CD14-positive monocyte (primary cell): ENCODE measurements around the gene NTN4. TPM values are rescaled to one million over a fixed set of nuclear protein-coding genes. Genes with fewer than 3 reads are reported as not detected.

Experiments used
- DNase-seq, 3 donors: peaks; one replicate each; pipeline ENCODE4 v3.0.0-alpha.2; 2011 to 2022
- H2AFZ ChIP-seq: 2 replicates; pipeline ENCODE4 v1.6.0; 2012; ENCODE audit warnings: mild to moderate bottlenecking, low read depth, low read length, inconsistent platforms; ENCODE audit not compliant: insufficient read depth, poor library complexity, severe bottlenecking
- H3K27ac ChIP-seq, 2 donors: 1 replicate in 1 of 2; 2 replicates in 1 of 2; pipeline ENCODE4 v1.5.1; 2012 to 2013; ENCODE audit warnings: low read length in 2 of 2, control low read depth in 1 of 2, inconsistent platforms in 1 of 2, low read depth in 1 of 2, mild to moderate bottlenecking in 1 of 2
- H3K27me3 ChIP-seq, 2 donors: one replicate each; pipeline versions ENCODE4 v1.6.0 to v1.6.1; 2011 to 2013; ENCODE audit warnings: low read length in 2 of 2; ENCODE audit not compliant: control insufficient read depth in 2 of 2, insufficient read depth in 2 of 2
- H3K36me3 ChIP-seq, 2 donors: replicated peaks in 1 of 2; 1 replicate in 1 of 2; 2 replicates in 1 of 2; pipeline versions ENCODE4 v1.5.1 to v1.6.1; 2012 to 2013; ENCODE audit warnings: low read length in 2 of 2, control low read depth in 1 of 2, inconsistent platforms in 1 of 2, mild to moderate bottlenecking in 1 of 2; ENCODE audit not compliant: insufficient read depth in 2 of 2, control insufficient read depth in 1 of 2
- H3K4me1 ChIP-seq, 2 donors: 1 replicate in 1 of 2; 2 replicates in 1 of 2; pipeline versions ENCODE4 v1.5.1 to v1.6.1; 2012 to 2013; ENCODE audit warnings: low read length in 2 of 2, control low read depth in 1 of 2, inconsistent platforms in 1 of 2, mild to moderate bottlenecking in 1 of 2, moderate library complexity in 1 of 2; ENCODE audit not compliant: insufficient read depth in 2 of 2, control insufficient read depth in 1 of 2
- H3K4me2 ChIP-seq: replicated peaks from 2 replicates; pipeline ENCODE3; 2012; ENCODE audit warnings: low read length, moderate library complexity, mild to moderate bottlenecking; ENCODE audit not compliant: poor library complexity, severe bottlenecking; ENCODE audit errors: extremely low read depth
- H3K4me3 ChIP-seq, 3 experiments: fragments of 200-600 bp in 1 of 3; sonication (generic) in 1 of 3; replicated peaks in 1 of 3; 1 replicate in 2 of 3; 2 replicates in 1 of 3; pipeline ENCODE4 v1.5.1; 2011 to 2013; ENCODE audit warnings: low read length in 3 of 3, mild to moderate bottlenecking in 3 of 3, control low read depth in 2 of 3, low read depth in 2 of 3, inconsistent platforms in 1 of 3, moderate library complexity in 1 of 3
- H3K79me2 ChIP-seq: 2 replicates; pipeline ENCODE4 v1.6.0; 2012; ENCODE audit warnings: mild to moderate bottlenecking, control low read depth, inconsistent platforms, low read length, moderate library complexity; ENCODE audit not compliant: insufficient read depth
- H3K9ac ChIP-seq: 2 replicates; pipeline ENCODE4 v1.6.0; 2017; ENCODE audit warnings: low read length, mild to moderate bottlenecking; ENCODE audit not compliant: insufficient read depth, poor library complexity, severe bottlenecking
- H3K9me3 ChIP-seq, 2 donors: replicated peaks in 1 of 2; 1 replicate in 1 of 2; 2 replicates in 1 of 2; pipeline versions ENCODE4 v1.5.1 to v1.6.1; 2012 to 2013; ENCODE audit warnings: low read length in 2 of 2, control low read depth in 1 of 2; ENCODE audit not compliant: control insufficient read depth in 1 of 2, insufficient read depth in 1 of 2
- H4K20me1 ChIP-seq: 2 replicates; pipeline ENCODE4 v1.6.0; 2012; ENCODE audit warnings: mild to moderate bottlenecking, low read length, control low read depth, moderate library complexity; ENCODE audit not compliant: insufficient read depth
- H3K27ac Mint-ChIP-seq, 7 donors: one replicate each; pipeline ENCODE4 v1.8.0; 2020; ENCODE audit warnings: mild to moderate bottlenecking in 7 of 7, mixed read lengths in 7 of 7, moderate library complexity in 6 of 7, inconsistent platforms in 2 of 7
- H3K27me3 Mint-ChIP-seq, 3 donors: one replicate each; pipeline ENCODE4 v1.8.0; 2021 to 2022; ENCODE audit warnings: low read depth in 3 of 3, mild to moderate bottlenecking in 3 of 3, mixed read lengths in 3 of 3, moderate library complexity in 3 of 3, inconsistent platforms in 1 of 3
- H3K36me3 Mint-ChIP-seq, 2 donors: one replicate each; pipeline ENCODE4 v1.8.0; 2020; ENCODE audit warnings: mixed read lengths in 2 of 2, inconsistent platforms in 1 of 2, mild to moderate bottlenecking in 1 of 2
- H3K4me1 Mint-ChIP-seq: one replicate; pipeline ENCODE4 v1.8.0; 2020; ENCODE audit warnings: mild to moderate bottlenecking, mixed read lengths
- H3K4me3 Mint-ChIP-seq, 2 donors: one replicate each; pipeline ENCODE4 v1.8.0; 2020; ENCODE audit warnings: mild to moderate bottlenecking in 2 of 2, mixed read lengths in 2 of 2, moderate library complexity in 1 of 2
- H3K9me3 Mint-ChIP-seq, 7 donors: one replicate each; pipeline ENCODE4 v1.8.0; 2020 to 2022; ENCODE audit warnings: mixed read lengths in 7 of 7, mild to moderate bottlenecking in 6 of 7, moderate library complexity in 6 of 7, inconsistent platforms in 2 of 7
- WGBS: methylation state at CpG from one replicate; pipeline ENCODE4 v1.1.5; 2013; ENCODE audit warnings: missing lambda C conversion rate; ENCODE audit not compliant: insufficient coverage; 5-methylcytosine and 5-hydroxymethylcytosine counted together
- intact Hi-C, 2 donors: fragments of 100-400 bp; cut with micrococcal nuclease; formaldehyde crosslinking; loops; one replicate each; pipeline versions ENCODE4 v1.15.0 to v1.15.1; 2023
- polyA plus RNA-seq, 3 donors: library from polyadenylated mRNA; depleted of rRNA in 1 of 3; unstranded in 2 of 3; stranded (reverse) in 1 of 3; fragments of 300-500 nt in 2 of 3; fragments of >200 nt in 1 of 3; fragmentation: Illumina TruSeq in 2 of 3; gene quantifications; 1 replicate in 2 of 3; 2 replicates in 1 of 3; pipeline ENCODE4 v1.2.3, GENCODE V29; 2012 to 2021
- small RNA-seq: library from RNA; depleted of rRNA; stranded (forward); fragments of <200 nt; gene quantifications from one replicate; pipeline ENCODE3, GENCODE V24; 2012; ENCODE audit warnings: low read depth; ENCODE audit not compliant: insufficient read length
- TF ChIP-seq, protein P1 (sequence below): fragments of 200-600 bp; IDR thresholded peaks from one replicate; pipeline ENCODE4 v1.8.0; 2022; ENCODE audit warnings: antibody characterized with exemption, mild to moderate bottlenecking

The NTN4 gene
- polyA plus RNA-seq, 3 donors = not detected

- Histone ChIP-seq H3K4me1 (no peaks in the 10 kb centered on the region), H3K36me3 (no peaks in the 10 kb centered on the region), H3K9me3 (no peaks in the 10 kb centered on the region), H2AFZ (no peak overlapping the region), H3K27me3 (peaks cover 0 to 7% of the 10 kb centered on the region in 2 donors), H3K4me2 (no peak overlapping the region), H3K9ac (no peak overlapping the region), H4K20me1 (no peaks in the 10 kb centered on the region), H3K79me2 (no peaks in the 10 kb centered on the region), H3K4me3 (no peak overlapping the region), H3K27ac (no peak overlapping the region)
- DNase-seq = no peak
- WGBS = 100% methylated on average over 2 of the region's 13 CpGs
- H3K9me3 Mint-ChIP-seq = no peaks in the 10 kb centered on the region
- no peaks in the 10 kb centered on the region for H3K4me1 Mint-ChIP-seq
- intact Hi-C loops = no loop called here
- peaks cover 0 to 19% (median 13%) of the 10 kb centered on the region in 3 donors for H3K27me3 Mint-ChIP-seq
- no peak overlapping the region for H3K27ac Mint-ChIP-seq
- TF ChIP-seq, protein P1, sequence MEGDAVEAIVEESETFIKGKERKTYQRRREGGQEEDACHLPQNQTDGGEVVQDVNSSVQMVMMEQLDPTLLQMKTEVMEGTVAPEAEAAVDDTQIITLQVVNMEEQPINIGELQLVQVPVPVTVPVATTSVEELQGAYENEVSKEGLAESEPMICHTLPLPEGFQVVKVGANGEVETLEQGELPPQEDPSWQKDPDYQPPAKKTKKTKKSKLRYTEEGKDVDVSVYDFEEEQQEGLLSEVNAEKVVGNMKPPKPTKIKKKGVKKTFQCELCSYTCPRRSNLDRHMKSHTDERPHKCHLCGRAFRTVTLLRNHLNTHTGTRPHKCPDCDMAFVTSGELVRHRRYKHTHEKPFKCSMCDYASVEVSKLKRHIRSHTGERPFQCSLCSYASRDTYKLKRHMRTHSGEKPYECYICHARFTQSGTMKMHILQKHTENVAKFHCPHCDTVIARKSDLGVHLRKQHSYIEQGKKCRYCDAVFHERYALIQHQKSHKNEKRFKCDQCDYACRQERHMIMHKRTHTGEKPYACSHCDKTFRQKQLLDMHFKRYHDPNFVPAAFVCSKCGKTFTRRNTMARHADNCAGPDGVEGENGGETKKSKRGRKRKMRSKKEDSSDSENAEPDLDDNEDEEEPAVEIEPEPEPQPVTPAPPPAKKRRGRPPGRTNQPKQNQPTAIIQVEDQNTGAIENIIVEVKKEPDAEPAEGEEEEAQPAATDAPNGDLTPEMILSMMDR = no peak
- no peaks in the 10 kb centered on the region for H3K36me3 Mint-ChIP-seq
- no peak overlapping the region for H3K4me3 Mint-ChIP-seq
Measured at GRCh38 chr12:95608252-95609033, 182.1 kb downstream of the NTN4 start.

Small RNA genes within 50 kb of the gene (small RNA-seq; reads per million reads assigned to genes)
- gene RF00019 (not detected), gene RNU6-247P (not detected)

Other genes starting within 250 kb of the NTN4 start
- gene USP44, start 239.3 kb downstream of the NTN4 start, polyA plus RNA-seq = under 1 TPM in 2 of 3 donors, not detected in 1; 0.12 to 0.13 TPM
- 10 to 100 TPM in 2 of 3 donors, 1 to 10 TPM in 1; 9.0 to 28.5 (median 23.5) TPM for gene SNRPF, start 68.2 kb upstream of the NTN4 start, polyA plus RNA-seq
- not detected for gene CCDC38, start 151.8 kb upstream of the NTN4 start, polyA plus RNA-seq
- 1 to 10 TPM in 2 of 3 donors, under 1 TPM in 1; 0.43 to 1.9 (median 1.0) TPM for gene AMDHD1, start 152.6 kb upstream of the NTN4 start, polyA plus RNA-seq
- 10 to 100 TPM; 28.0 to 42.0 (median 29.2) TPM for gene HAL, start 205.6 kb upstream of the NTN4 start, polyA plus RNA-seq
- 100 to 1,000 TPM; 278 to 963 (median 647) TPM for gene LTA4H, start 244.8 kb upstream of the NTN4 start, polyA plus RNA-seq